Subcutaneous adipose tissue (tissue), 4 donors: Measurements from ENCODE around the gene GFRA4. TPM values are rescaled to one million over a fixed set of nuclear protein-coding genes. Genes with fewer than 3 reads are reported as not detected.

ENCODE experiments used
- total RNA-seq, 4 donors: library from RNA; depleted of rRNA; stranded (reverse); fragments of >200 nt; gene quantifications; one replicate each; pipeline ENCODE4 v1.1.0, GENCODE V29; 2016
- TF ChIP-seq, protein P1 (sequence below): fragments of 450-650 bp; IDR thresholded peaks from one replicate; pipeline ENCODE4 v1.5.1; 2016; ENCODE audit warnings: low read depth, mild to moderate bottlenecking, control low read depth, antibody characterized with exemption, moderate library complexity

The GFRA4 gene
- total RNA-seq, 4 donors from 2014 or later = not detected

GRCh38 chr20:3706774-3707507, 43.7 kb upstream of the GFRA4 start:
- TF ChIP-seq, protein P1, sequence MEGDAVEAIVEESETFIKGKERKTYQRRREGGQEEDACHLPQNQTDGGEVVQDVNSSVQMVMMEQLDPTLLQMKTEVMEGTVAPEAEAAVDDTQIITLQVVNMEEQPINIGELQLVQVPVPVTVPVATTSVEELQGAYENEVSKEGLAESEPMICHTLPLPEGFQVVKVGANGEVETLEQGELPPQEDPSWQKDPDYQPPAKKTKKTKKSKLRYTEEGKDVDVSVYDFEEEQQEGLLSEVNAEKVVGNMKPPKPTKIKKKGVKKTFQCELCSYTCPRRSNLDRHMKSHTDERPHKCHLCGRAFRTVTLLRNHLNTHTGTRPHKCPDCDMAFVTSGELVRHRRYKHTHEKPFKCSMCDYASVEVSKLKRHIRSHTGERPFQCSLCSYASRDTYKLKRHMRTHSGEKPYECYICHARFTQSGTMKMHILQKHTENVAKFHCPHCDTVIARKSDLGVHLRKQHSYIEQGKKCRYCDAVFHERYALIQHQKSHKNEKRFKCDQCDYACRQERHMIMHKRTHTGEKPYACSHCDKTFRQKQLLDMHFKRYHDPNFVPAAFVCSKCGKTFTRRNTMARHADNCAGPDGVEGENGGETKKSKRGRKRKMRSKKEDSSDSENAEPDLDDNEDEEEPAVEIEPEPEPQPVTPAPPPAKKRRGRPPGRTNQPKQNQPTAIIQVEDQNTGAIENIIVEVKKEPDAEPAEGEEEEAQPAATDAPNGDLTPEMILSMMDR = no peak

- TF ChIP-seq, protein P1 = no peak
Observed at GRCh38 chr20:3705970-3706739, 43.0 kb upstream of the GFRA4 start.

- TF ChIP-seq, protein P1 = no peak
Observed at GRCh38 chr20:3705491-3705969, 42.3 kb upstream of the GFRA4 start.

GRCh38 chr20:3704087-3704486, 40.9 kb upstream of the GFRA4 start:
- TF ChIP-seq, protein P1 = no peak

DNA sequence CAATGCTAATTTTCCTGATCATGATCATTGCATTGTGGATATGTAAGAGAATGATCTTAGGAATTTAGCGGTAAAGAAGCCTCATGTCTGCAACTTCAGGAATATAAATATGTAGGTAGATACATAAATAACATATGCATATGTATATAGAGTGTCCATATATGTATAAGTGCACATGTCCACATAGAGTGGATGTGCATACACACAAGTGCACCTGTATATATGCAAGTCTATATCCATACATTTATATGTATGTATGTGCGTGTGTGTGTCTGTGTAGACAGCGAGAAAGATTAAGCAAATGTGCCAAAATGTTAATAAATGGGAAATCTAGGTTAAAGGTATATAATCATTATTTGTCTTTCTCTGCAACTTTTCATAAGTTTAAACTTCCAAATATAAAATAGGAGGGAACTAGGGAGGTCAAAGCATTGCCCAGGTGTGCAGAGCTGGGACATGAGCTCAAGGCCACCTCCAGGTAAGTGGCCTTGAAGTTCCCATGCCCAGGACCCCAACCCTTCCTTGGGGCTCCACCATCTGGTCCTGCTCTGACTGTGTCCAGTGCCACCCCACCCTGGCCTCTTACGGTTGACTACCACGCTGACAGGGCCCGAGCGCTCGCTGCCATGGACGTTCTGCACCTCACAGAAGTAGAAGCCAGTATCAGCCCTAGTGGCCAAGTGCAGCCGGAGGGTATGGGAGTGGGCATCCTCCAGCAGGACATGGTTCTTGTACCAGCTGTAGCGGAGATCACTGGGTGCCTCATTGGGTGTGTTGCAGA, 39.6 kb upstream of the GFRA4 start:
- TF ChIP-seq, protein P1 = no peak

DNA sequence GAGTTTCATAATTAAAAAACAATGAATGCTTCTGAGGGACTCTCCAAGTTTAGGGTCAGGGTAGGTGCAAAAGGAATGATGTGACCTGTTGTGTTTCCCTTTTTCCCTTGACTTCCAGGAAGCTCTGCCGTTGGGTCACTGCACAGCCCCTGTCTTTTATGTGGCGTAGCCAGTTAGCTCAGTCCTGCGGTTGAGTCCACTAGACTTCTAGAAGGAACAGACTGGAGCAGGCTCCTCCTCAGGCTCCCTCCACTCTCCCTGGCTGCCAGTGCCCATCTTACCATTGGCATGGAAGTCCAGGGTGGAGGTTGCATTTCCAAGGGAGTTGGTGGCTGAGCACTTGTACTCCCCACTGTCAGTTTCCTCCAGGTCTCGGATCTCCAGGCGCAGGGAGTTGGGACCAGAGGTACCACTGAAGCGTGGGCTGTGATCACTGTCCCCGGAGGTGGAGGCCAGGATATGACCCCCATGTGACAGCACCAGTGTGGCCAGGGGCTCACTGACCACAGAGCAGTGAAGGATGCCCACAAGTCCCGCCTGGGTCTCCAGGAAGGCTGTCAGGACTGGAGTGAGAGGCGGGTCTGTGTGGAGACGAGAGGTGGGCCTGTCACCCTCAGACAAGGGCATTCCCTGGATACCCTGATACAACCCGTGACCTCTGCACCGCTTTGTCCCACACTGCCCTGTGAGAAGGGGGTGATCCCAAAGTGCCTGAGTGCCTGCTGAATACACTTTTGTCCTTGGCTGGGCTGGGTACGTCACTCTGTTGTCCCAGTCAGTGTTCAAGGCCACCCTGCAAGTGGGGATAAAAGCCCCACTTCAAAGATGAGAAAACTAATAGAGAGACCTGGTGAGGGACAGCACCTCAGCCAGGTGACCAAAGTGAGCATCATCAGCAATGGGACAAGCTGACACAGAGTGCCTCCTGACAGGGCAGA, 38.1 kb upstream of the GFRA4 start:
- TF ChIP-seq, protein P1 = no peak
